ENCODE measurements around the gene STK17B. TPM values are rescaled to one million over a fixed set of nuclear protein-coding genes. Genes with fewer than 3 reads are reported as not detected.

Gene STK17B
- total RNA-seq, 1 experiment from 2014 or later, result 14.9 TPM

- no peak overlapping the region for H3K4me3 ChIP-seq
- no peak overlapping the region for H3K4me2 ChIP-seq
- H3K36me3 ChIP-seq (ENCODE audit: low read depth), result no peaks in the 10 kb centered on the region
- DNase-seq, result no peak
- H3K9me3 ChIP-seq (ENCODE audit: insufficient read depth, low read depth), result no peaks in the 10 kb centered on the region
- no peaks in the 10 kb centered on the region for H3K4me1 ChIP-seq (replicated peaks; ENCODE audit: insufficient read depth)
- H3K9me2 ChIP-seq (ENCODE audit: insufficient read depth), result no peaks in the 10 kb centered on the region
- no peaks in the 10 kb centered on the region for H4K20me1 ChIP-seq (ENCODE audit: insufficient read depth)
- CTCF ChIA-PET, result no interaction called here
- POLR2A ChIA-PET (ENCODE audit: unreplicated experiment), result no interaction called here
- H3K79me2 ChIP-seq (ENCODE audit: low read depth), result no peaks in the 10 kb centered on the region
- H3K27ac ChIP-seq, result no peak overlapping the region
- no peaks in the 10 kb centered on the region for H3K27me3 ChIP-seq (ENCODE audit: insufficient read depth, low read depth)
- no peaks in the 10 kb centered on the region for H3F3A ChIP-seq (ENCODE audit: insufficient read depth, low read depth)
- TF ChIP-seq EZH2 (IDR thresholded peaks at IDR 0.05; ENCODE audit: low read depth), result no peak
- TF ChIP-seq CTCF (conservative IDR thresholded peaks at IDR 0.05), result no peak
- H2AFZ ChIP-seq, result no peak overlapping the region
- BruUV-seq (replicated peaks), result no TSS peak
- intact Hi-C loops (cut with micrococcal nuclease; ENCODE audit: unreplicated experiment), result no loop called here
Measured at GRCh38 chr2:196186266-196186980, 15.0 kb upstream of the STK17B start.

GRCh38 chr2:196184921-196185320 is 13.5 kb upstream of the STK17B start:
- intact Hi-C loops (cut with micrococcal nuclease; ENCODE audit: unreplicated experiment), result no loop called here
- Histone ChIP-seq H3K27me3 (ENCODE audit: insufficient read depth, low read depth) (no peaks in the 10 kb centered on the region), H2AFZ (no peak overlapping the region), H3K9me3 (ENCODE audit: insufficient read depth, low read depth) (no peaks in the 10 kb centered on the region), H3K79me2 (ENCODE audit: low read depth) (no peaks in the 10 kb centered on the region), H3K9me2 (ENCODE audit: insufficient read depth) (no peaks in the 10 kb centered on the region), H3K27ac (no peak overlapping the region), H4K20me1 (ENCODE audit: insufficient read depth) (no peaks in the 10 kb centered on the region), H3K36me3 (ENCODE audit: low read depth) (no peaks in the 10 kb centered on the region), H3F3A (ENCODE audit: insufficient read depth, low read depth) (no peaks in the 10 kb centered on the region), H3K4me2 (no peak overlapping the region), H3K4me3 (no peak overlapping the region), H3K4me1 (replicated peaks; ENCODE audit: insufficient read depth) (no peaks in the 10 kb centered on the region)
- no peak for TF ChIP-seq CTCF (conservative IDR thresholded peaks at IDR 0.05)
- no peak for TF ChIP-seq EZH2 (IDR thresholded peaks at IDR 0.05; ENCODE audit: low read depth)
- ChIA-PET POLR2A (ENCODE audit: unreplicated experiment) (no interaction called here), CTCF (no interaction called here)
- DNase-seq, result no peak
- BruUV-seq (replicated peaks), result no TSS peak

- no peak overlapping the region for H3K4me3 ChIP-seq
- H2AFZ ChIP-seq, result no peak overlapping the region
- TF ChIP-seq CTCF (conservative IDR thresholded peaks at IDR 0.05) (no peak), EZH2 (IDR thresholded peaks at IDR 0.05; ENCODE audit: low read depth) (no peak)
- H3K4me2 ChIP-seq, result no peak overlapping the region
- CTCF ChIA-PET, result no interaction called here
- POLR2A ChIA-PET (ENCODE audit: unreplicated experiment), result no interaction called here
- H3K79me2 ChIP-seq (ENCODE audit: low read depth), result no peaks in the 10 kb centered on the region
- no peaks in the 10 kb centered on the region for H4K20me1 ChIP-seq (ENCODE audit: insufficient read depth)
- no TSS peak for BruUV-seq (replicated peaks)
- H3K36me3 ChIP-seq (ENCODE audit: low read depth), result no peaks in the 10 kb centered on the region
- no peak for DNase-seq
- no peaks in the 10 kb centered on the region for H3F3A ChIP-seq (ENCODE audit: insufficient read depth, low read depth)
- H3K9me3 ChIP-seq (ENCODE audit: insufficient read depth, low read depth), result no peaks in the 10 kb centered on the region
- no peaks in the 10 kb centered on the region for H3K27me3 ChIP-seq (ENCODE audit: insufficient read depth, low read depth)
- no peak overlapping the region for H3K27ac ChIP-seq
- intact Hi-C loops (cut with micrococcal nuclease; ENCODE audit: unreplicated experiment), result no loop called here
- no peaks in the 10 kb centered on the region for H3K4me1 ChIP-seq (replicated peaks; ENCODE audit: insufficient read depth)
- no peaks in the 10 kb centered on the region for H3K9me2 ChIP-seq (ENCODE audit: insufficient read depth)
Measured at GRCh38 chr2:196183528-196184231, 12.3 kb upstream of the STK17B start.

Data from PC-9 (cell line).